Measurements from ENCODE around the gene CAPN14. TPM values are rescaled to one million over a fixed set of nuclear protein-coding genes. Genes with fewer than 3 reads are reported as not detected.

The CAPN14 gene
- polyA plus RNA-seq, 1 of the 3 experiments (the other 2 are of a cell fraction), result 0.08 TPM

GRCh38 chr2:31161637-31162036 is 55.7 kb downstream of the CAPN14 start:
- H3K9ac ChIP-seq, result no peak overlapping the region
- H3F3A ChIP-seq (replicated peaks; ENCODE audit: insufficient read depth), result no peaks in the 10 kb centered on the region
- WGBS (ENCODE audit: low lambda C conversion rate), result 54% methylated on average over 6 of the region's 6 CpGs
- no peak overlapping the region for H3K4me3 ChIP-seq (ENCODE audit: low read depth in 2 of 2, low read length in 1 of 2)
- H3K9me3 ChIP-seq, result no peaks in the 10 kb centered on the region
- no peak overlapping the region for H3K27ac ChIP-seq (ENCODE audit: low read depth in 2 of 2, low read length in 1 of 2)
- no peaks in the 10 kb centered on the region for H3K9me2 ChIP-seq
- no peaks in the 10 kb centered on the region for H4K20me1 ChIP-seq (ENCODE audit: insufficient read depth)
- DNase-seq, result no peak
- H3K79me2 ChIP-seq (ENCODE audit: insufficient read depth), result no peaks in the 10 kb centered on the region
- ChIA-PET CTCF (interaction anchor here (1.1 to 18.2 kb wide), 8 partner anchors 9 to 997 kb away, joined by 3 to 535 read pairs (median 8); partner anchors contain the start of gene GALNT14), POLR2A (interaction anchor here (0.6 kb wide), 1 partner anchor 447 kb away, joined by 3 read pairs; no protein-coding TSS in a partner anchor)
- TF ChIP-seq FOXJ3 (CRISPR knock-in tag; IDR thresholded peaks at IDR 0.05) (no peak), TAF1 (IDR thresholded peaks at IDR 0.05; ENCODE audit: borderline replicate concordance, low read depth, low read length) (no peak), POLR2AphosphoS5 (IDR thresholded peaks at IDR 0.05; ENCODE audit: low read depth, low read length) (no peak), NRF1 (IDR thresholded peaks at IDR 0.05; ENCODE audit: low read depth, low read length) (no peak), TEAD4 (IDR thresholded peaks at IDR 0.05; ENCODE audit: borderline replicate concordance, insufficient read depth) (no peak), YY1 (IDR thresholded peaks at IDR 0.05; ENCODE audit: low read depth) (no peak), EZH2phosphoT487 (IDR thresholded peaks at IDR 0.05; ENCODE audit: borderline replicate concordance, low read depth) (no peak), EP300 (IDR thresholded peaks at IDR 0.05; ENCODE audit: borderline replicate concordance in 1 of 2, low read depth in 1 of 2, low read length in 1 of 2) (no peak), GATA2 (CRISPR knock-in tag; IDR thresholded peaks at IDR 0.05) (no peak), GABPA (IDR thresholded peaks at IDR 0.05; ENCODE audit: low read depth) (no peak), RCOR1 (IDR thresholded peaks at IDR 0.05; ENCODE audit: low read length) (no peak), PBX3 (IDR thresholded peaks at IDR 0.05) (no peak), SIN3A (IDR thresholded peaks at IDR 0.05; ENCODE audit: borderline replicate concordance, low read depth, low read length) (no peak), ZBTB33 (IDR thresholded peaks at IDR 0.05; ENCODE audit: borderline replicate concordance, low read depth) (no peak)
- TF ChIP-seq, protein P1, sequence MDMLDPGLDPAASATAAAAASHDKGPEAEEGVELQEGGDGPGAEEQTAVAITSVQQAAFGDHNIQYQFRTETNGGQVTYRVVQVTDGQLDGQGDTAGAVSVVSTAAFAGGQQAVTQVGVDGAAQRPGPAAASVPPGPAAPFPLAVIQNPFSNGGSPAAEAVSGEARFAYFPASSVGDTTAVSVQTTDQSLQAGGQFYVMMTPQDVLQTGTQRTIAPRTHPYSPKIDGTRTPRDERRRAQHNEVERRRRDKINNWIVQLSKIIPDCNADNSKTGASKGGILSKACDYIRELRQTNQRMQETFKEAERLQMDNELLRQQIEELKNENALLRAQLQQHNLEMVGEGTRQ (IDR thresholded peaks at IDR 0.05; ENCODE audit: borderline replicate concordance, low read depth, low read length), result no peak
- TF ChIP-seq, protein P2, sequence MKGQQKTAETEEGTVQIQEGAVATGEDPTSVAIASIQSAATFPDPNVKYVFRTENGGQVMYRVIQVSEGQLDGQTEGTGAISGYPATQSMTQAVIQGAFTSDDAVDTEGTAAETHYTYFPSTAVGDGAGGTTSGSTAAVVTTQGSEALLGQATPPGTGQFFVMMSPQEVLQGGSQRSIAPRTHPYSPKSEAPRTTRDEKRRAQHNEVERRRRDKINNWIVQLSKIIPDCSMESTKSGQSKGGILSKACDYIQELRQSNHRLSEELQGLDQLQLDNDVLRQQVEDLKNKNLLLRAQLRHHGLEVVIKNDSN (IDR thresholded peaks at IDR 0.05; ENCODE audit: borderline replicate concordance, low read depth), result no peak
- H3K27me3 ChIP-seq (ENCODE audit: insufficient read depth), result no peaks in the 10 kb centered on the region; the same call in 1 of the 2 replicates
- no peak overlapping the region for H2AFZ ChIP-seq (ENCODE audit: low read depth)
- no peaks in the 10 kb centered on the region for H3K36me3 ChIP-seq (replicated peaks in 1 of 2; ENCODE audit: control insufficient read depth in 1 of 2, insufficient read depth in 2 of 2, low read length in 1 of 2)
- no peaks in the 10 kb centered on the region for H3K4me1 ChIP-seq (ENCODE audit: control insufficient read depth in 1 of 2, insufficient read depth in 2 of 2, low read depth in 1 of 2, low read length in 1 of 2)
- H3K4me2 ChIP-seq, result no peak overlapping the region
